ENCODE data around the gene MFSD6. TPM values are rescaled to one million over a fixed set of nuclear protein-coding genes. Genes with fewer than 3 reads are reported as not detected.

Gene MFSD6
- polyA plus RNA-seq, 1 donor from 2014 or later, result 11.8 TPM

- Histone ChIP-seq H3K9me2 (ENCODE audit: insufficient read depth, low read length) (no peaks in the 10 kb centered on the region), H3K36me3 (ENCODE audit: insufficient read depth, low read length) (no peaks in the 10 kb centered on the region), H4K20me1 (ENCODE audit: insufficient read depth) (no peaks in the 10 kb centered on the region), H3K27me3 (ENCODE audit: insufficient read depth, low read depth, low read length) (no peaks in the 10 kb centered on the region), H3K4me2 (ENCODE audit: low read length) (no peak overlapping the region), H3K9ac (ENCODE audit: low read length) (no peak overlapping the region), H3K9me3 (ENCODE audit: low read length) (no peaks in the 10 kb centered on the region), H2AFZ (ENCODE audit: low read depth, low read length) (no peak overlapping the region), H3F3A (ENCODE audit: insufficient read depth, low read length, poor library complexity, severe bottlenecking) (no peaks in the 10 kb centered on the region), H3K79me2 (replicated peaks; ENCODE audit: insufficient read depth, low read length) (no peaks in the 10 kb centered on the region), H3K4me3 (ENCODE audit: low read length) (no peak overlapping the region), H3K27ac (ENCODE audit: low read length) (no peak overlapping the region)
- no peak for TF ChIP-seq SMC3 (conservative IDR thresholded peaks at IDR 0.05; ENCODE audit: poor library complexity)
- TF ChIP-seq RAD21 (conservative IDR thresholded peaks at IDR 0.05), result no peak
- TF ChIP-seq CTCF (IDR thresholded peaks at IDR 0.05; ENCODE audit: poor library complexity, severe bottlenecking), result no peak
- no peak for TF ChIP-seq MXI1 (conservative IDR thresholded peaks at IDR 0.05; ENCODE audit: poor library complexity, severe bottlenecking)
- no peak for TF ChIP-seq EP300 (conservative IDR thresholded peaks at IDR 0.05; ENCODE audit: poor library complexity, severe bottlenecking)
- TF ChIP-seq TAF1 (IDR thresholded peaks at IDR 0.05; ENCODE audit: low read depth), result no peak
- no peak for TF ChIP-seq EZH2 (IDR thresholded peaks at IDR 0.05; ENCODE audit: borderline replicate concordance, insufficient read depth, low read length, poor library complexity, severe bottlenecking)
- no peak for TF ChIP-seq POLR2AphosphoS5 (IDR thresholded peaks at IDR 0.05)
- TF ChIP-seq REST (IDR thresholded peaks at IDR 0.05; ENCODE audit: borderline replicate concordance), result no peak
Observed at GRCh38 chr2:190457256-190457655, 49.1 kb downstream of the MFSD6 start.

- Histone ChIP-seq H3K4me2 (ENCODE audit: low read length) (no peak overlapping the region), H3K9me2 (ENCODE audit: insufficient read depth, low read length) (no peaks in the 10 kb centered on the region), H3K79me2 (replicated peaks; ENCODE audit: insufficient read depth, low read length) (no peaks in the 10 kb centered on the region), H4K20me1 (ENCODE audit: insufficient read depth) (no peaks in the 10 kb centered on the region), H3K27me3 (ENCODE audit: insufficient read depth, low read depth, low read length) (no peaks in the 10 kb centered on the region), H3K27ac (ENCODE audit: low read length) (no peak overlapping the region), H2AFZ (ENCODE audit: low read depth, low read length) (no peak overlapping the region), H3K9me3 (ENCODE audit: low read length) (no peaks in the 10 kb centered on the region), H3F3A (ENCODE audit: insufficient read depth, low read length, poor library complexity, severe bottlenecking) (no peaks in the 10 kb centered on the region), H3K9ac (ENCODE audit: low read length) (no peak overlapping the region), H3K36me3 (ENCODE audit: insufficient read depth, low read length) (no peaks in the 10 kb centered on the region), H3K4me3 (ENCODE audit: low read length) (no peak overlapping the region)
- TF ChIP-seq EZH2 (IDR thresholded peaks at IDR 0.05; ENCODE audit: borderline replicate concordance, insufficient read depth, low read length, poor library complexity, severe bottlenecking), result no peak
- no peak for TF ChIP-seq RAD21 (conservative IDR thresholded peaks at IDR 0.05)
Observed at GRCh38 chr2:190458352-190459107, 50.4 kb downstream of the MFSD6 start.

All from neural cell (in vitro differentiated cells).